C1 segment of cervical spinal cord (tissue), 14 donors: ENCODE data around the gene HGF.
"Not testable (repeated sequence)": the region's sequence is repeated elsewhere in the genome, so short reads cannot be mapped to it uniquely, and the experiment has no call there.

Source experiments
- DNase-seq, 14 donors: peaks; one replicate each; lab custom pipeline; 2025; lab: John Stamatoyannopoulos, UW

Gene HGF

GRCh38 chr7:81769891-81770727 lies at the start of gene HGF:
Gene HGF, minus strand, starts transcription at chr7:81770047. Its CDS starts 76 bp downstream, at chr7:81769971.
- peak in 10 of 14 donors; percentile 15 to 70 (median 29) for DNase-seq

- no peak for DNase-seq
Measured at GRCh38 chr7:81816312-81816711, 46.5 kb upstream of the HGF start.

GRCh38 chr7:81812866-81813476 lies 43.1 kb upstream of the HGF start:
- DNase-seq = not testable (repeated sequence)

- no peak for DNase-seq
Measured at GRCh38 chr7:81811956-81812865, 42.4 kb upstream of the HGF start.

- no peak for DNase-seq
Measured at GRCh38 chr7:81810476-81811155, 40.8 kb upstream of the HGF start.

GRCh38 chr7:81808310-81808709 lies 38.5 kb upstream of the HGF start:
- DNase-seq = not testable (repeated sequence)

GRCh38 chr7:81803267-81803666 lies 33.4 kb upstream of the HGF start:
- no peak for DNase-seq

GRCh38 chr7:81802251-81802650 lies 32.4 kb upstream of the HGF start:
- no peak for DNase-seq

- no peak for DNase-seq
Measured at GRCh38 chr7:81801532-81801931, 31.7 kb upstream of the HGF start.

GRCh38 chr7:81791568-81792518 lies 22.0 kb upstream of the HGF start:
- no peak for DNase-seq

- no peak for DNase-seq
Measured at GRCh38 chr7:81790686-81791085, 20.8 kb upstream of the HGF start.

GRCh38 chr7:81790120-81790500 lies 20.3 kb upstream of the HGF start:
- no peak for DNase-seq

GRCh38 chr7:81789406-81790119 lies 19.7 kb upstream of the HGF start:
- DNase-seq = no peak

- DNase-seq = no peak
Measured at GRCh38 chr7:81788246-81788645, 18.4 kb upstream of the HGF start.

- no peak for DNase-seq
Measured at GRCh38 chr7:81783818-81784217, 14.0 kb upstream of the HGF start.

GRCh38 chr7:81780914-81781693 lies 11.3 kb upstream of the HGF start:
- no peak for DNase-seq

- DNase-seq = no peak
Measured at GRCh38 chr7:81779706-81780105, 9.9 kb upstream of the HGF start.

GRCh38 chr7:81777697-81778096 lies 7.8 kb upstream of the HGF start:
- no peak for DNase-seq
